Measurements from ENCODE around the gene CAPZB.
"Not testable (repeated sequence)": the region's sequence is repeated elsewhere in the genome, so short reads cannot be mapped to it uniquely, and the experiment has no call there.

CAPZB gene

GRCh38 chr1:19497443-19497842 lies 12.1 kb upstream of the CAPZB start:
- not testable (repeated sequence) for DNase-seq (ENCODE audit: low read depth)

GRCh38 chr1:19496527-19496874 lies 11.2 kb upstream of the CAPZB start:
- DNase-seq (ENCODE audit: low read depth), result no peak

GRCh38 chr1:19495799-19496526 lies 10.6 kb upstream of the CAPZB start:
- DNase-seq (ENCODE audit: low read depth), result no peak

DNA sequence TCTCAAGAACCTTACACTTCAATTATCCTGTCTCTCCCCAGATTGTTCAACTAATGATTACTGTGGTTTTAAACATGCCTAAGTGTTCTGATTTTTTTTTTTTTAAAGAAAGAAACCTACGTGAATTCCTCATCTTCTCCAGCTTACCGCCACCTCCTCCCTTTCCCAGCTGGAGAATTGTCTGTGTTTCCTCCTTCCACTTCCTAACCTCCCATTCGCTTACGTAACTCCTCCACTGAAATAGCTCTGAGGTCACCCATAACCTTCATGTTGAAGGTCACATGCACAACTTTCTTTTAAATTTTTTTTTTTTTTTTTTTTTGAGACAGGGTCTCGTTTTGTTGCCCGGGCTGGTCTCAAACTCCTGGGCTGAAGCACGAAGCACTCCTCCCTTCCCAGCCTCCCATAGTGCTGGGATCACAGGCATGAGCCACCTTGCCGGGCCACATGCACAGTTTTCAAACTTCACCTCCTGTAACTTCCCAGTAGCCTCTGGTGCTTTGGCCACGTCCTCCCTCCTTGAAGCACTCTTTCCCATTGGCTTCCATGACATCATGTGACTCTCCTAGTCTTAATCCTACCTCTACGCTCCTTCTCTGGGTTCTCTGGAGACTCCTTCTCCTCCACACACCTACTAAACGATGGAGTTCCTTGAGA lies 9.8 kb upstream of the CAPZB start:
- no peak for DNase-seq (ENCODE audit: low read depth)

DNA sequence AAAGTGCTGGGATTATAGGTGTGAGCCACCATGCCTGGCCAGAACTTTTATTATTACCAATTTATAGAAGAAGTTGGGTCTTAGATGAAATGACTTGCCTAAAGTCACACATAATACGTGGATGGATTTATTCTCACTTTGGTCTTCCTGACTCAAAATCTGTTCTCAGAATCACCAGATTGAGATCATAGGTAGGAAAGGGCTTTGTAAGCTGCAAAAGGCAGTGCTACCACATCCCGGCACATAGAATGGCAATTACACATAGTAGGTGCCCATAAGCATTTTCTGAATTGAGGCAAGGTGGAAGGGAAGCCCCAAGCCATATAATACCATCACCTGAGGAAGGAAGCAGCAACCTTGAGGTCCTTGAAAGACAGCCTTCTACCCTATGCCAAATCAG lies 8.2 kb upstream of the CAPZB start:
- no peak for DNase-seq (ENCODE audit: low read depth)

GRCh38 chr1:19489996-19490395 lies 4.7 kb upstream of the CAPZB start:
- no peak for DNase-seq (ENCODE audit: low read depth)

GRCh38 chr1:19488136-19488535 lies 2.8 kb upstream of the CAPZB start:
- DNase-seq (ENCODE audit: low read depth), result no peak

GRCh38 chr1:19484798-19485361 lies 459 bp downstream of the CAPZB start:
- DNase-seq (ENCODE audit: low read depth), result no peak

DNA sequence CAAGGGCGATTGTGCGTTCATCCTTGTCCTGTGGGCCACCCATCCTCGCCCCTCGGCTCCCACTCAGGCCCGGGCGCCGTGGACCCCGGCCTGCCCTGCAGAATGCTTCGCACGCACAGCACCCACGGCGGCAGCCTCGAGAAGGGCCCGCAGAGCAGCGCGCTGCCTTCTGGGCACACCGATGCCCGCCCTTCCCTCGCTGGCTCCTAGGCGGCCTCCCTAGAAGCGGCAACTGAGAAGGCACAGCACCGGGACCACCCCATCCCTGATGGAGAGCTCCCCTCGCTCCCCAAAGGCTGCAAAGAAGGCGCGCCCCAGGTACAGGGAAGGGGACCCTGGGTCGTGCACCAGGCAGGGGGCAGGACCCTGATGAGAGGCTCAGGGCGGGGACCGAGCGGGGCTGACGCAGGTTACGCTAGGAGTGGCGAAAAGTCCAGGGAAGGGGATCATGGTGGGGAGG lies 971 bp downstream of the CAPZB start:
- DNase-seq (ENCODE audit: low read depth), result no peak

DNA sequence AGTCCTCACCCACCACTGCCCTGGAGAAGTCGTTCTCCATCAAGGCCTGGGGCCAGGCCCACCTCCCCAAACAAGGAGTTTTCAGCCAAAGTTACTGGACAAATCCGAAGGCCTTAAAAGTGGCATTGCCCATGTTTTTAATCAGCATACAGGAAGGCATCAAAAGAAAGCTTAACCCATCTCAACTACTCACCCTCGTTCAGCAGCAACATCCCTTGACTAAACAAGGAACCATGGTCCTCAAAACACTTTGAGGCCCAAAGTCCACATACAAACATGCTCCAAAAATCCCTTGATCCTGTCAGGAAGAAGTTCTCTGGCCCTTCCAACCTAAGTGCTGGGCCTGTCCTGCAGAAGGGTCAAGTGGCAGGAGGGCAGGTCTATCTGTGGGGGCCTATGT lies 1.6 kb downstream of the CAPZB start:
- no peak for DNase-seq (ENCODE audit: low read depth)

DNA sequence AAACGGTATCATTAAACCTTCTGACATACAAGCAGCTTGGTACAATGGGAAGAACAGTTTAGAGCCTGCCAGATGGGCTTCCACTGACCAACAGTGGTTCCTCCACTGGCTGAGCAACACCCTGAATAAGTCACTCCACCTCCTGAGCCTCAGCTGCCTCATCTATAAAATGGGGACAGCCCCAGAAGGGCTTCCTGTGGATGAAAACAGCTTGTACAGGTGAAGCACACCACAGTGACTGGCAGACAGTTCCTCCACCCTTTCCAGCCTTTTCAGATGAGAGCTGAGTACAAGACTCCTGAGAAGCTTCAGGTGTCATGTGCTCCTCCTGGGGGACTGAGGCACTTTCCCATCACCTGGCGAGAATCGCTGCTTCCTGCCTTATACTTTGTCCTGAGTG lies 2.1 kb downstream of the CAPZB start:
- DNase-seq (ENCODE audit: low read depth), result no peak

- DNase-seq (ENCODE audit: low read depth), result no peak
Observed at GRCh38 chr1:19481826-19482398, 3.4 kb downstream of the CAPZB start.

DNA sequence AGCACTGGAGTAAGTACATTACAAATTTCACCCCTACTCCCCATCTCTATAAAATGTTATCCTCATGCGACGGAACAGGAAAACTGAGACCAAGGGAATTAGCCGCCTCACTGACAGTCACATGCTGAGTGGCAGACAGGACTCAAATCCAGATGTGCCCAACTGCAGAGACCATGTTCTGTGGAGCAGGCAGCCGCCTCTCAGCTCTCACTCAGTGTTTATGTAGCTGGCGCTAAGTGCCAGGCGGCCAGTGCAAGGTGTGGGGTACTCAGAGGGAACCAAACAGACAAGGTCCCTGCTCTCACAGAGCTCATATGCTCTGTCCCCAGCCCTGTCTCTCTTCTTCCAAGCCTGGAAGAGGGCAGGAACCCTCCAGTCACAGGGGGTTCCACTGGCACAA lies 5.1 kb downstream of the CAPZB start:
- DNase-seq (ENCODE audit: low read depth), result no peak

GRCh38 chr1:19479351-19480120 lies 5.8 kb downstream of the CAPZB start:
- DNase-seq (ENCODE audit: low read depth), result no peak

GRCh38 chr1:19478322-19478721 lies 7.0 kb downstream of the CAPZB start:
- no peak for DNase-seq (ENCODE audit: low read depth)

GRCh38 chr1:19477284-19478249 lies 7.8 kb downstream of the CAPZB start:
- no peak for DNase-seq (ENCODE audit: low read depth)

DNA sequence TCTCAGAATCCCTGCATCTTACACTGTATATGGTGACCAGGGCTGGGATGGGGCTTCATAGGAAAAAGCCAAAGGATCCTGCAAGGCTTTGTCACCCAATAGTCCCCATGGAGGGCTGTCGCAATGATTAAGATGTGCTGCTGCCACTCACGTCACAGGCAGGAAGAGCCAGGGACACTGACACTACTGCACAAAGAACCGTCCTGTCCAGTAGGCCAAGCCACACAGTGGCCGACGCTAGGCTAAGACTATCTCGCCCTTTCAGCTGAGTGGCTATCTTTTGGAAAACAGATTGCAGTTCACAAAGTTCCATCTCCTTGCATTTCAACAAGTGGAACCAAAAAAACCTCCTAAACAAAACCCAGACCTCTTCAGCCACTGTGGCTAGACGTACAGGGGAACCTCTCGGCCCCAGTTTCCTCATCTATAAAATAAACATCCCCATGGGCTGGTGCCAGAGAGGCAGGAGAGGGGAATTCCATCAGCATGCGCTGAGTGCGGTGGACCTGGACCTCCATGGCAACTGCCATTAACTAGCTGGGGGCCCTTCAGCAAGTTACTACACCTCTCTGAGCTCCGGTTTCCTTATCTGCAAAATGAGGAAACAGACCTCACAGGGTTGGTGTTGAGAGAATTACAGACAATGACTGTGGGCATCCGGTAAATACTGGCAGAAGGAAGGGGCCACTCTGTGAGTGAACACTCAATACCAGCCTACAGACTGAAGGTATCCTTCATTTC lies 8.7 kb downstream of the CAPZB start:
- DNase-seq (ENCODE audit: low read depth), result no peak

GRCh38 chr1:19475296-19475695 lies 10.0 kb downstream of the CAPZB start:
- no peak for DNase-seq (ENCODE audit: low read depth)

- no peak for DNase-seq (ENCODE audit: low read depth)
Observed at GRCh38 chr1:19472174-19472573, 13.2 kb downstream of the CAPZB start.

DNA sequence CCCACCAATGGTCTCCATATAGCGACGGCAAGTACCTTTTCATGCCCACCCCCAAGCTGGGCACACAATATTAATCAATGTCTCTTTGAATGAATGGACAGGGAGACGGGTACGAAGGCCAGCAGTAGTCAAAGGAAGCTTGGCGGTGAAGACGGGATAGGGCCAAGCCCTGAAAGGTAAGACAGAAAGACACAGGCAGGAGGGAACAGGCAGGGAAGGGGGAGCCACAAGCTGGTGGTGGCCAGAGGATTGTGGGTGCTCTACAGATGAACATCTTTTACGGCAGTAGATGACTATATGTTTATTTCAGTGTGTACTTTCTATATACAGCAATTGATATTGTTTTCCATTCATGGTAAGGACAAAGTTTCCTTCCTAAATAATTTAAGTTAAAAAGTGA lies 16.3 kb downstream of the CAPZB start:
- no peak for DNase-seq (ENCODE audit: low read depth)

All from stimulated activated CD8-positive, alpha-beta memory T cell treated with anti-CD3 and anti-CD28 coated beads, Interleukin-7, amount 100 ng/mL, for 24 hours (primary cell).